Measurements from ENCODE around the gene LYSMD2.

The LYSMD2 gene

GRCh38 chr15:51720201-51720995 is 17.1 kb downstream of the LYSMD2 start:
- no peak for DNase-seq (ENCODE audit: low read depth in 3 of 3)

- DNase-seq (ENCODE audit: low read depth in 3 of 3): no peak
Observed at GRCh38 chr15:51718746-51719145, 18.7 kb downstream of the LYSMD2 start.

GRCh38 chr15:51718219-51718618 is 19.2 kb downstream of the LYSMD2 start:
- DNase-seq (ENCODE audit: low read depth in 3 of 3): no peak

GRCh38 chr15:51714911-51715310 is 22.5 kb downstream of the LYSMD2 start:
- DNase-seq (ENCODE audit: low read depth in 3 of 3): no peak

- no peak for DNase-seq (ENCODE audit: low read depth in 3 of 3)
Observed at GRCh38 chr15:51714162-51714561, 23.3 kb downstream of the LYSMD2 start.

GRCh38 chr15:51709031-51709430 is 28.4 kb downstream of the LYSMD2 start:
- no peak for DNase-seq (ENCODE audit: low read depth in 3 of 3)

GRCh38 chr15:51708013-51708412 is 29.4 kb downstream of the LYSMD2 start:
- no peak for DNase-seq (ENCODE audit: low read depth in 3 of 3)

GRCh38 chr15:51706926-51707608 is 30.4 kb downstream of the LYSMD2 start:
- no peak for DNase-seq (ENCODE audit: low read depth in 3 of 3)

- no peak for DNase-seq (ENCODE audit: low read depth in 3 of 3)
Observed at GRCh38 chr15:51706291-51706690, 31.2 kb downstream of the LYSMD2 start.

- DNase-seq (ENCODE audit: low read depth in 3 of 3): no peak
Observed at GRCh38 chr15:51702710-51703109, 34.7 kb downstream of the LYSMD2 start.

GRCh38 chr15:51699373-51699772 is 38.1 kb downstream of the LYSMD2 start:
- DNase-seq (ENCODE audit: low read depth in 3 of 3): no peak

GRCh38 chr15:51697163-51697562 is 40.3 kb downstream of the LYSMD2 start:
- DNase-seq (ENCODE audit: low read depth in 3 of 3): no peak

GRCh38 chr15:51696566-51696965 is 40.9 kb downstream of the LYSMD2 start:
- DNase-seq (ENCODE audit: low read depth in 3 of 3): no peak

- DNase-seq (ENCODE audit: low read depth in 3 of 3): no peak
Observed at GRCh38 chr15:51692154-51692553, 45.3 kb downstream of the LYSMD2 start.

GRCh38 chr15:51688863-51689262 is 48.6 kb downstream of the LYSMD2 start:
- no peak for DNase-seq (ENCODE audit: low read depth in 3 of 3)

GRCh38 chr15:51687565-51687964 is 49.9 kb downstream of the LYSMD2 start:
- no peak for DNase-seq (ENCODE audit: low read depth in 3 of 3)

GRCh38 chr15:51681303-51681963 is 56.0 kb downstream of the LYSMD2 start, which contains the start of gene SCG3:
Gene SCG3 (plus strand): TSS chr15:51681503. CDS start chr15:51681756, 253 bp downstream.
- DNase-seq (ENCODE audit: low read depth in 3 of 3): peak in 2 of 3 experiments; percentile 2 to 26

GRCh38 chr15:51680321-51680720 is 57.1 kb downstream of the LYSMD2 start:
- DNase-seq (ENCODE audit: low read depth in 3 of 3): no peak

GRCh38 chr15:51678096-51678495 is 59.4 kb downstream of the LYSMD2 start:
- no peak for DNase-seq (ENCODE audit: low read depth in 3 of 3)

- no peak for DNase-seq (ENCODE audit: low read depth in 3 of 3)
Observed at GRCh38 chr15:51677452-51677851, 60.0 kb downstream of the LYSMD2 start.

GRCh38 chr15:51677021-51677420 is 60.4 kb downstream of the LYSMD2 start:
- DNase-seq (ENCODE audit: low read depth in 3 of 3): no peak

GRCh38 chr15:51675234-51675633 is 62.2 kb downstream of the LYSMD2 start:
- DNase-seq (ENCODE audit: low read depth in 3 of 3): no peak
